HepG2 (cell line): ENCODE data around the gene CDKL2. TPM values are rescaled to one million over a fixed set of nuclear protein-coding genes. Genes with fewer than 3 reads are reported as not detected.

Source experiments
- ATAC-seq: fragments of 200-7000 bp; cut with Tn5 transposase; 3 replicates; pipeline ENCODE4 v1.9.1; 2020; ENCODE audit warnings: mild to moderate bottlenecking, moderate library complexity
- BruUV-seq: library from RNA; stranded (reverse); fragments of 400-500 nt; replicated peaks from 2 replicates; lab custom pipeline; 2021; lab: Mats Ljungman, UMichigan
- CTCF ChIA-PET: fragments of 300-600 bp; formaldehyde crosslinking; extraction: SDS; loops from one replicate; lab custom pipeline; 2021; ENCODE audit warnings: low total read pairs, inconsistent platforms, low intra/inter-chr PET ratio; lab: Yijun Ruan, JAX
- POLR2A ChIA-PET: fragments of 350-600 bp; sonication (Branson Sonifier 250); formaldehyde crosslinking; loops from one replicate; lab custom pipeline; 2020; ENCODE audit warnings: antibody characterized with exemption, inconsistent platforms; lab: Yijun Ruan, JAX
- DNase-seq: peaks from one replicate; pipeline ENCODE4 v3.0.0-alpha.2; 2015; ENCODE audit warnings: low spot score
- FAIRE-seq: peaks from 3 replicates; lab custom pipeline; 2011; peaks lifted over from hg19 to GRCh38; lab: Jason Lieb, UNC
- H2AFZ ChIP-seq: one replicate; pipeline ENCODE4 v1.6.1; 2011; ENCODE audit warnings: low read length, inconsistent platforms
- H3K27ac ChIP-seq: fragments of 300-600 bp; 3 replicates; pipeline ENCODE4 v1.8.0; 2011; ENCODE audit warnings: mixed run types, mild to moderate bottlenecking, mixed read lengths, low read length, inconsistent platforms; ENCODE audit not compliant: insufficient read depth; ENCODE audit errors: extremely low read length
- H3K27me3 ChIP-seq, 2 experiments: fragments of 200-600 bp in 1 of 2; 2 replicates in 1 of 2; 3 replicates in 1 of 2; pipeline versions ENCODE4 v1.6.0 to v1.8.0; 2011; ENCODE audit warnings: low read length in 2 of 2, mild to moderate bottlenecking in 2 of 2, moderate library complexity in 2 of 2, inconsistent platforms in 1 of 2; ENCODE audit not compliant: insufficient read depth in 2 of 2, control insufficient read depth in 1 of 2
- H3K36me3 ChIP-seq, 2 experiments: fragments of 200-600 bp in 1 of 2; replicated peaks in 1 of 2; 2 replicates in 1 of 2; 3 replicates in 1 of 2; pipeline versions ENCODE4 v1.5.1 to v1.8.0; 2011; ENCODE audit warnings: low read length in 2 of 2, inconsistent platforms in 1 of 2; ENCODE audit not compliant: insufficient read depth in 2 of 2, control insufficient read depth in 1 of 2
- H3K4me1 ChIP-seq: 2 replicates; pipeline ENCODE4 v1.5.1; 2012; ENCODE audit warnings: low read length, inconsistent platforms; ENCODE audit not compliant: insufficient read depth
- H3K4me2 ChIP-seq: 2 replicates; pipeline ENCODE4 v1.6.0; 2011; ENCODE audit warnings: low read depth, low read length, inconsistent platforms
- H3K4me3 ChIP-seq, 3 experiments: fragments of 200-600 bp in 1 of 3; sonication (generic), shearing (Covaris generic) in 1 of 3; replicated peaks in 1 of 3; 2 replicates each; pipeline ENCODE4 v1.5.1; 2011 to 2016; ENCODE audit warnings: low read length in 3 of 3, inconsistent platforms in 2 of 3, low read depth in 2 of 3, mild to moderate bottlenecking in 2 of 3, control low read depth in 1 of 3, mixed read lengths in 1 of 3; ENCODE audit not compliant: insufficient read depth in 1 of 3
- H3K79me2 ChIP-seq: one replicate; pipeline ENCODE4 v1.6.1; 2011; ENCODE audit warnings: low read length, inconsistent platforms; ENCODE audit not compliant: insufficient read depth
- H3K9ac ChIP-seq: 2 replicates; pipeline ENCODE4 v1.6.0; 2011; ENCODE audit warnings: mild to moderate bottlenecking, low read depth, low read length, inconsistent platforms; ENCODE audit not compliant: insufficient read depth
- H3K9me3 ChIP-seq: 2 replicates; pipeline ENCODE4 v1.5.1; 2012; ENCODE audit warnings: mild to moderate bottlenecking, low read length
- H4K20me1 ChIP-seq: 2 replicates; pipeline ENCODE4 v1.6.0; 2011; ENCODE audit warnings: inconsistent platforms, mild to moderate bottlenecking, low read length, moderate library complexity; ENCODE audit not compliant: insufficient read depth
- DBP ChIP-seq: sonication (generic); formaldehyde crosslinking; IDR thresholded peaks from 2 replicates; pipeline ENCODE4 v1.4.0; 2020; ENCODE audit warnings: missing genetic modification reagents; ENCODE audit errors: not compliant biosample characterization
- REST ChIP-seq, 2 experiments: IDR thresholded peaks; 2 replicates each; pipeline ENCODE4 v1.6.1; 2011 to 2012; ENCODE audit warnings: low read length in 2 of 2, borderline replicate concordance in 1 of 2, low read depth in 1 of 2, mild to moderate bottlenecking in 1 of 2, moderate library complexity in 1 of 2
- SP2 ChIP-seq: sonication (generic); formaldehyde crosslinking; IDR thresholded peaks from 2 replicates; pipeline ENCODE4 v1.5.1; 2020; ENCODE audit warnings: mild to moderate bottlenecking, missing genetic modification reagents
- SPEN ChIP-seq: sonication (generic); formaldehyde crosslinking; IDR thresholded peaks from 2 replicates; pipeline ENCODE4 v1.5.1; 2020; ENCODE audit warnings: low read depth, mild to moderate bottlenecking, missing genetic modification reagents
- XRCC5 ChIP-seq: fragments of 200-400 bp; formaldehyde crosslinking; optimal IDR thresholded peaks from 2 replicates; pipeline ENCODE3; 2017; ENCODE audit warnings: mild to moderate bottlenecking, low read length
- ZBTB42 ChIP-seq: sonication (generic); formaldehyde crosslinking; IDR thresholded peaks from 2 replicates; pipeline ENCODE4 v1.5.0; 2020; ENCODE audit warnings: mild to moderate bottlenecking, missing genetic modification reagents
- ZBTB44 ChIP-seq: sonication (generic); formaldehyde crosslinking; IDR thresholded peaks from 2 replicates; pipeline ENCODE4 v1.4.0; 2020; ENCODE audit warnings: missing genetic modification reagents
- ZNF281 ChIP-seq: sonication (generic); formaldehyde crosslinking; IDR thresholded peaks from 2 replicates; pipeline ENCODE4 v1.4.0; 2020; ENCODE audit warnings: missing genetic modification reagents, borderline replicate concordance
- ZNF367 ChIP-seq: sonication (generic); formaldehyde crosslinking; IDR thresholded peaks from 2 replicates; pipeline ENCODE4 v1.4.0; 2020; ENCODE audit warnings: missing genetic modification reagents, borderline replicate concordance
- ZNF615 ChIP-seq: sonication (generic); formaldehyde crosslinking; IDR thresholded peaks from 2 replicates; pipeline ENCODE4 v1.5.0; 2020; ENCODE audit warnings: mild to moderate bottlenecking, missing genetic modification reagents, borderline replicate concordance
- ZNF674 ChIP-seq: sonication (generic); formaldehyde crosslinking; IDR thresholded peaks from 2 replicates; pipeline ENCODE4 v1.5.0; 2020; ENCODE audit warnings: low read depth, mild to moderate bottlenecking, missing genetic modification reagents
- ZNF777 ChIP-seq: sonication (generic); formaldehyde crosslinking; IDR thresholded peaks from 2 replicates; pipeline ENCODE4 v1.4.0; 2020; ENCODE audit warnings: missing genetic modification reagents
- ZSCAN30 ChIP-seq: sonication (generic); formaldehyde crosslinking; IDR thresholded peaks from 2 replicates; pipeline ENCODE4 v1.5.0; 2020; ENCODE audit warnings: mild to moderate bottlenecking, missing genetic modification reagents
- WGBS: methylation state at CpG from one replicate; pipeline ENCODE4 v1.1.6; 2017; ENCODE audit warnings: low lambda C conversion rate; 5-methylcytosine and 5-hydroxymethylcytosine counted together
- in situ Hi-C: cut with HindIII; loops from 2 replicates; pipeline ENCODE4 v1.10.0; 2017; ENCODE audit warnings: low pct_unique_long_range_greater_than_20kb; ENCODE audit not compliant: extremely low pct_ligation_motif_present
- intact Hi-C: fragments of 100-400 bp; cut with micrococcal nuclease; formaldehyde crosslinking; loops from one replicate; pipeline ENCODE4 v1.10.0; 2022; ENCODE audit not compliant: unreplicated experiment
- polyA plus RNA-seq, 8 experiments: library from polyadenylated mRNA; depleted of rRNA in 3 of 8; stranded (reverse) in 7 of 8; unstranded in 1 of 8; fragments of >200 nt; fragmentation: Illumina TruSeq in 4 of 8; extraction: Trizol in 4 of 8; gene quantifications; 2 replicates each; pipeline versions ENCODE4 v1.2.1 to v1.2.3, GENCODE V29; 2011 to 2016; ENCODE audit warnings: low read depth in 4 of 8, missing spikeins in 1 of 8, mixed read lengths in 1 of 8; ENCODE audit not compliant: insufficient read depth in 1 of 8
- total RNA-seq, 5 experiments: library from RNA; depleted of rRNA; stranded (reverse); fragments of >200 nt; fragmentation: Illumina TruSeq; extraction: Trizol; gene quantifications; 2 replicates each; pipeline ENCODE4 v1.2.3, GENCODE V29; 2016; ENCODE audit warnings: low read depth in 1 of 5

The CDKL2 gene
- total and polyA plus RNA-seq, 2 of the 13 experiments (the other 11 are each of a cell fraction or from before 2014, with no cell fraction given): not detected

- ATAC-seq: no peak
- TF ChIP-seq XRCC5 (no peak), ZNF281 (no peak), SPEN (CRISPR knock-in tag) (no peak), ZNF367 (CRISPR knock-in tag) (no peak), ZNF777 (CRISPR knock-in tag) (no peak), DBP (no peak), ZNF674 (no peak), ZSCAN30 (no peak), ZBTB44 (CRISPR knock-in tag) (no peak), SP2 (CRISPR knock-in tag) (no peak), REST (IDR thresholded peaks at IDR 0.05; ENCODE audit: borderline replicate concordance in 1 of 2, low read depth in 1 of 2, low read length in 2 of 2) (no peak), ZNF615 (CRISPR knock-in tag) (no peak), ZBTB42 (no peak)
- CTCF ChIA-PET: no interaction called here
- in situ Hi-C loops (no loop called here), intact Hi-C loops (no loop called here)
- Histone ChIP-seq H4K20me1 (no peaks in the 10 kb centered on the region), H3K27me3 (no peaks in the 10 kb centered on the region), H3K79me2 (no peaks in the 10 kb centered on the region), H3K27ac (no peak overlapping the region), H2AFZ (no peak overlapping the region), H3K4me2 (no peak overlapping the region), H3K4me1 (no peaks in the 10 kb centered on the region), H3K4me3 (no peak overlapping the region), H3K36me3 (no peaks in the 10 kb centered on the region), H3K9me3 (no peaks in the 10 kb centered on the region), H3K9ac (no peak overlapping the region)
- POLR2A ChIA-PET: no interaction called here
- 0% methylated on average over 1 of the region's 1 CpG for WGBS
- DNase-seq: no peak
- no TSS peak for BruUV-seq
- no peak for FAIRE-seq
These were observed 36.9 kb downstream of the CDKL2 start for GRCh38 chr4:75593393-75593792.
